ENCODE data around the gene TMEM176A.

Gene TMEM176A

DNA sequence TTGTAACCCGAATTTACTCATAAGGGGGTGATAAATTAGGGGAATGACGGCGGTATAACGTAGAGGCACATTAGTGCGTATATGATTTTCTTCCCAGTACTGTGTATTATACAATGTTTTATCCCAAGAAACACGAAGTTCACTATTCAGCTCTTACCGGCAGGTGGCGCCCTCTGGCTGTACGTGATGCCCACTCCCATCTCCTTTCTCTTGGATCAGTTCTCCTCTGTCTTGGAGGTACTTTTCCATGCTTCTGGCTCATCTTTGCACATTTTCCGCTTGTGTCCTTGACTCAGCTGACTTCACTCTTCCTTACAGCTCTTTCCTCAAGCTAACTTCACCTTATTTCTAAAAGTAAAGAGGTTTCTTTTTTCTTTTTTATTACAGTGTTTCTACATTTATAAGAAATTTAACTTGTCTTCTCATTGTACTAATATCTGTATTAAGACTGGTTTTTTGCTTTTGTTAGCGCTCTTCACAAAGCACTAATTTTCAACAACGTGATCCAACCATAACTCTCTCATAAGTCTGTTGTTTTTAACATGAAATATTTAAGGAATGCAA lies 21.7 kb upstream of the TMEM176A start:
- Histone ChIP-seq H3K9me3 (no peaks in the 10 kb centered on the region), H3K4me1 (no peaks in the 10 kb centered on the region), H3K27me3 (ENCODE audit: low read depth) (0 out of 2 replicates have a peak, but pooled peaks cover 3% of the 10 kb centered on the region), H3K36me3 (replicated peaks) (no peaks in the 10 kb centered on the region), H3K4me3 (no peak overlapping the region)
- peak; percentile 71 to 87 for DNase-seq (ENCODE audit: low spot score in 2 of 2)
- in situ Hi-C loops (cut with MboI; ENCODE audit: low sequenced_read_pairs) = loop anchor here (5.0 kb wide), 1 partner anchor 208 kb away; no protein-coding TSS in a partner anchor

GRCh38 chr7:150780292-150780691 lies 20.3 kb upstream of the TMEM176A start:
- Histone ChIP-seq H3K4me1 (no peaks in the 10 kb centered on the region), H3K4me3 (no peak overlapping the region), H3K36me3 (replicated peaks) (no peaks in the 10 kb centered on the region), H3K27me3 (ENCODE audit: low read depth) (peaks cover 11% of the 10 kb centered on the region; the same call in 1 of the 2 replicates), H3K9me3 (no peaks in the 10 kb centered on the region)
- no peak for DNase-seq (ENCODE audit: low spot score in 2 of 2)
- in situ Hi-C loops (cut with MboI; ENCODE audit: low sequenced_read_pairs) = no loop called here

DNA sequence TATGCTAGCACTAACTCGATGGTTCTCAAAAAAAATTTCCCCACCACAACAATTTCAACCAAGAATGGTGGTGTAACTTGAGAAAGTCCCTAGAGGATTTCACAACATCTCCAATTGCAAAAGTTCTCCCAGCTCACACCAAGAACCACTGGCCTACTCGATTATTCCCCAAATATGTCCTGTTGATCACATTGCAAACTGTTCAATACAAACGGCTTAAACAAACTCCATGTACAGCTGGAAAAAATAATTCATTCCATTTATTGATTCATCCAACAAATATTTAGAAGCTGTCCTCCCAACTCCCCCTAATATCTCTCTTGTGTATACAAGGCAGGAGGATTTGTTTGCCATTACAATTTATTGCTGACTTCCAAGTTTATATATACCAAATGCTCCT lies 19.5 kb upstream of the TMEM176A start:
- in situ Hi-C loops (cut with MboI; ENCODE audit: low sequenced_read_pairs) = no loop called here
- no peaks in the 10 kb centered on the region for H3K9me3 ChIP-seq
- DNase-seq (ENCODE audit: low spot score in 2 of 2) = no peak
- no peak overlapping the region for H3K4me3 ChIP-seq
- peaks cover 11% of the 10 kb centered on the region; the same call in 1 of the 2 replicates for H3K27me3 ChIP-seq (ENCODE audit: low read depth)
- H3K36me3 ChIP-seq (replicated peaks) = no peaks in the 10 kb centered on the region
- H3K4me1 ChIP-seq = no peaks in the 10 kb centered on the region

- Histone ChIP-seq H3K27me3 (ENCODE audit: low read depth) (peaks cover 11% of the 10 kb centered on the region; the same call in 1 of the 2 replicates), H3K4me3 (no peak overlapping the region), H3K4me1 (no peaks in the 10 kb centered on the region), H3K9me3 (no peaks in the 10 kb centered on the region), H3K36me3 (replicated peaks) (no peaks in the 10 kb centered on the region)
- DNase-seq (ENCODE audit: low spot score in 2 of 2) = no peak
- in situ Hi-C loops (cut with MboI; ENCODE audit: low sequenced_read_pairs) = no loop called here
These were observed 18.6 kb upstream of the TMEM176A start for GRCh38 chr7:150781961-150782360.

- no peak for DNase-seq (ENCODE audit: low spot score in 2 of 2)
- no peaks in the 10 kb centered on the region for H3K36me3 ChIP-seq (replicated peaks)
- H3K9me3 ChIP-seq = no peaks in the 10 kb centered on the region
- no peak overlapping the region for H3K4me3 ChIP-seq
- no peaks in the 10 kb centered on the region for H3K4me1 ChIP-seq
- in situ Hi-C loops (cut with MboI; ENCODE audit: low sequenced_read_pairs) = no loop called here
- peaks cover 8% of the 10 kb centered on the region; the same call in 1 of the 2 replicates for H3K27me3 ChIP-seq (ENCODE audit: low read depth)
These were observed 16.3 kb upstream of the TMEM176A start for GRCh38 chr7:150784120-150784736.

GRCh38 chr7:150784954-150785353 lies 15.6 kb upstream of the TMEM176A start:
- H3K36me3 ChIP-seq (replicated peaks) = no peaks in the 10 kb centered on the region
- H3K9me3 ChIP-seq = no peaks in the 10 kb centered on the region
- no peak for DNase-seq (ENCODE audit: low spot score in 2 of 2)
- in situ Hi-C loops (cut with MboI; ENCODE audit: low sequenced_read_pairs) = no loop called here
- no peaks in the 10 kb centered on the region for H3K4me1 ChIP-seq
- H3K4me3 ChIP-seq = no peak overlapping the region
- peaks cover 8% of the 10 kb centered on the region; the same call in 1 of the 2 replicates for H3K27me3 ChIP-seq (ENCODE audit: low read depth)

GRCh38 chr7:150787321-150788281 lies 13.0 kb upstream of the TMEM176A start:
- Histone ChIP-seq H3K9me3 (no peaks in the 10 kb centered on the region), H3K36me3 (replicated peaks) (no peaks in the 10 kb centered on the region), H3K27me3 (ENCODE audit: low read depth) (peaks cover 8% of the 10 kb centered on the region; the same call in 1 of the 2 replicates), H3K4me1 (no peaks in the 10 kb centered on the region), H3K4me3 (no peak overlapping the region)
- in situ Hi-C loops (cut with MboI; ENCODE audit: low sequenced_read_pairs) = no loop called here
- no peak for DNase-seq (ENCODE audit: low spot score in 2 of 2)

DNA sequence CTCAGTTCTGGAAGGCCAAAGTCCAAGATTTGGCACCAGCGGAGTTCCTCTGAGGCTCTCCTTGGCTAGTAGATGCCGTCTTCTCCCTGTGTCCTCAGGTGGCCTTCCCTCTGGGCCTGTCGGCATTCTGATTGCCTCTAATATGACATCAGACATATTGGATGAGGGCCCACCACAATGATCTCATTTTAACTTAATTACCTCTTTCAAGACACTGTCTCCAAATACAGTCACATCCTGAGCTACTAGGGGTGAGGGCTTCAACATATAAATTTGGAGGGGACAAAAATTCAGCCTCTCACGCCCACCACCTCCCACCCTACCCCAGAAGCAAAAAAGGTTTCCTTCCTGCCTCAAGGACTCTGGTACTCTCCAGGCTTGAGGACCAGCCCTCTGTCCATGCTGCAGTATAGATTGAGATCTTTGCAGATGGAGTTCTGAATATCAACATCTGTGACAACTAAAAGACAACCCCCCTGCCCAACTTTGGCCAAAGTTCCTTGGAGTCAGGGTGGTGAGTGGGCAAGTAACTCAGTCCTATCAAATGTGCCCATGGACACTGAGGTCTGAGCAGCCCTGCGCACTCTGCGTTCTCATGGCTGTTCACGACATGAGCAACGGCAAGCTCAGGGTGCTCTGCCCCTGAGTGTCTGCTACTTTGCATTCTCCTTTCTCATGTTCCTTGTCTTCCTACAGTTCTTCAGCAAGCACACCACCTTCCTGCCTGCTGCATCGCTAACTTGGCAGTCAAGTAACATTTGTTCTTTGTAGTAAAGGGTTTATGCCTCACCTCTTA lies 11.9 kb upstream of the TMEM176A start:
- Histone ChIP-seq H3K9me3 (no peaks in the 10 kb centered on the region), H3K4me3 (no peak overlapping the region), H3K27me3 (ENCODE audit: low read depth) (peaks cover 8% of the 10 kb centered on the region; the same call in 1 of the 2 replicates), H3K36me3 (replicated peaks) (no peaks in the 10 kb centered on the region), H3K4me1 (no peaks in the 10 kb centered on the region)
- no peak for DNase-seq (ENCODE audit: low spot score in 2 of 2)
- in situ Hi-C loops (cut with MboI; ENCODE audit: low sequenced_read_pairs) = no loop called here

DNA sequence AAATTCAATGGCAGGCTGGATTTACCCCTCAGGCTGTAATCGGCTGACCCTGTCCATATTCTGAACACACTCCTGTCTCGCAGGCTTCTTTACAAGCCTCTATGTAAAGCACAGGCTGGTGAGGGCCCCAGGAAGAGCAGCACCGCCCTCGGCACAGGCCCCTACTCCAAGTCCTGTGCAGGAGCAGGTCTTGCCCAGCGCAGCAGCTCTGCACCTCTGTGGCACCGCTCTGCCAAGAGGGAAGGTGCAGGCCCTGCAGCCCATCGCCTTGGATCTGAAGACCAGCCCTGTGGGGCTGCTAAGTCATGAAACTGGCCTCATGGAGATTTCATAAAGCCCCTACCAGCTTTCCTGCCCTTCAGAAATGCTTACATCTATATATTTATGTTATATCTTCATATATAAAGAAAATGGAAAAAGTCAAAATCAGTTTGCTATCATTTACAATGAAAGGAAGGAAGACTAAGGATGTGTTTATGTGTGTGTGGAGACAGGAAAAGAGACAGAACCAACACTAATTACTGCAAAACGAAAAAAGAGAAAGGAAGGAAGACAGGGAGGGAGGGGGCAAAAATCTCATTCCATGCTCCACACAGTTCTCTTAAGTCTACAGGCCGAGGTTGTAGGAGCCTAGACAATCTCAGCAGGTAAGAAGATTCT lies 10.0 kb upstream of the TMEM176A start:
- H3K27me3 ChIP-seq (ENCODE audit: low read depth) = no peaks in the 10 kb centered on the region
- in situ Hi-C loops (cut with MboI; ENCODE audit: low sequenced_read_pairs) = no loop called here
- H3K4me3 ChIP-seq = no peak overlapping the region
- no peaks in the 10 kb centered on the region for H3K4me1 ChIP-seq
- no peaks in the 10 kb centered on the region for H3K36me3 ChIP-seq (replicated peaks)
- no peaks in the 10 kb centered on the region for H3K9me3 ChIP-seq
- DNase-seq (ENCODE audit: low spot score in 2 of 2) = no peak

DNA sequence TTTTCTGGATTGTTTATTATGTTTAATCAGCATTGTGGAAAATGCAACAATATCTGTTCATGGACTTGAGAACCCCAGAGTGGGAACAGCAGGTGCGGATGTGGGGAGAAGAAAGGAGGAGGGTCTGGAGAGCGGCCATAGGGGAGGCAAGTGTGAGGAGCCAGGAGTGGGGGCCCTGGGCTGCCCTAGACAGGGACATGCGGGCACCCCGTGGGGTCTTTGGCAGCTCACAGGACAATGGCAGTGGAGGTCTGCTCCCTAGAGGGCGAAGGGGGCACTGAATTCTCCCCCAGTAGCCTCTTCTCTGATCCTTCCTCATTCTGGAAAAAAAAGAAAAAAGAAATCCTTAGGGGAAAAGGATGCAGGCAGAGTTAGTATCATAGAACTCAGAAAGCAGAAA lies 9.3 kb upstream of the TMEM176A start:
- DNase-seq (ENCODE audit: low spot score in 2 of 2) = no peak
- Histone ChIP-seq H3K27me3 (ENCODE audit: low read depth) (no peaks in the 10 kb centered on the region), H3K9me3 (no peaks in the 10 kb centered on the region), H3K36me3 (replicated peaks) (no peaks in the 10 kb centered on the region), H3K4me1 (no peaks in the 10 kb centered on the region), H3K4me3 (no peak overlapping the region)
- in situ Hi-C loops (cut with MboI; ENCODE audit: low sequenced_read_pairs) = no loop called here

DNA sequence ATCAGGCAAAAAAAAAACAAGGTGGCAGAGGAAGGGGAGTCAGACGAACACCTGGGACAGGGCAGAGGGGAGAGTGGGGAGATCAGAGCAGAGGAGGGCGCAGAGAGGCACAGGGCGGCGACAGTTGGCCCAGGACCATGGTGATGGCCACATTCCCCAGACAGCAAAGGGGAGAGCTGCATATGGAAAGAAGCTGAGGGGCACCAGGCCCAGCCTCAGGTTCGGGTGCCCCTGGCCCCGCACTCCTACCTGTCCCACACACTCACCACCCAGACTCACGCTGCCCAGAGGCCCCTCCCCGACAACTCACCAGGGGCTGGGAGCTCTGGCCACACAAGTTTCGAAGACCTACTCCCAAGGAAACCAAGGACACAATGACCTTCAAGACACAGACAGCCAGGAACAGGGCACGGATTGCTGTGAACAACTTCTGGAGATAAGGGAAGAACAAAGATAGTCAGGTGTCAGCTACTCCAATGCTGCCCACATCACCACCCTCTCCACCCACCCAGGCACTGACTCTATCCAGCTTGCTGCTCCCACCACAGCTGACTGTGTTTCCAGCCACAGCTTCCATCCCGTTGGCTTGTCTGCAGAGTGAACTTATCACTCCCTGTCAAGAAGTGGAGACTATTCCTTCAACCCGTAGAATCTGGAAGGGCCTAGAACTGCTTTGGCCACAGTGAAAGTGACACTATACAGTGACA lies 8.7 kb upstream of the TMEM176A start:
- H3K36me3 ChIP-seq (replicated peaks) = no peaks in the 10 kb centered on the region
- H3K9me3 ChIP-seq = no peaks in the 10 kb centered on the region
- in situ Hi-C loops (cut with MboI; ENCODE audit: low sequenced_read_pairs) = no loop called here
- H3K27me3 ChIP-seq (ENCODE audit: low read depth) = no peaks in the 10 kb centered on the region
- H3K4me1 ChIP-seq = no peaks in the 10 kb centered on the region
- DNase-seq (ENCODE audit: low spot score in 2 of 2) = no peak
- H3K4me3 ChIP-seq = no peak overlapping the region

DNA sequence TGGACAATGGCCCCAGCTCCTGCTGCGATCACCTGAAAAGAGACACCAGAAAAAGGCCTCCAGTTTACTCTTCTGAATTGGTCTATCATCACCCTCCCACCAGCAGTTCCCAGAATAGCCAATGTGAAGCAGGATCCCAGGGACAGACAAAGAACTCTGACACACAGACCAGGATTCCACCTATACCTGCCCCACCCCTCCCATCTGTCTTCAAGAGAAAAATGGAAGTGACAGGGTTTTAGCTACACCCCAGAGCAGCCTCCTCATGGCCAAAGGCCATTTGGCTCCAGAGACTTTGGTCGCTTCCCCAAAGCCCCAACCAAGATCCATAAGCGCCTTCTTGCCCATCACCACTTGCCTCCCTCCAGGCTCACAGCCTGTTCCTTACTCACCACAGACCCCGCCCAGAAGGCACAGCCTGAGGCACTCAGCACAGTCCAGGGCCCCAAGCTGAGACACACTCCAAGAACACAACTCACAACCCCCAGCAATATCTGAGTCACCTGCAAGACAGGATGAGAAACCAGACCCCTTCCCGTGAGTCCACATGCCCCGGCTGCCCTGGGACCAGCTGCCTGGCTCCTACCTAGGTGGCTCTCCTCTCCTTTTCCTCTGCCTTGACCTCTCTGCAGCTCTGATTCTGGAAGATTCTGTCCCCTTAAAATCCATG lies 6.9 kb upstream of the TMEM176A start:
- in situ Hi-C loops (cut with MboI; ENCODE audit: low sequenced_read_pairs) = no loop called here
- Histone ChIP-seq H3K4me3 (no peak overlapping the region), H3K27me3 (ENCODE audit: low read depth) (0 out of 2 replicates have a peak, but pooled peaks cover 5% of the 10 kb centered on the region), H3K9me3 (no peaks in the 10 kb centered on the region), H3K4me1 (no peaks in the 10 kb centered on the region), H3K36me3 (replicated peaks) (no peaks in the 10 kb centered on the region)
- no peak for DNase-seq (ENCODE audit: low spot score in 2 of 2)

Data from HAP-1 (cell line).